GM12878 (cell line): ENCODE measurements around the gene CACNA1E. TPM values are rescaled to one million over a fixed set of nuclear protein-coding genes. Genes with fewer than 3 reads are reported as not detected.

Source experiments
- ATAC-seq: fragments of 200-7000 bp; cut with Tn5 transposase; 3 replicates; pipeline ENCODE4 v1.9.1; 2020; ENCODE audit warnings: mild to moderate bottlenecking, moderate library complexity
- BruUV-seq: library from RNA; stranded (reverse); fragments of 400-500 nt; replicated peaks from 2 replicates; lab custom pipeline; 2021; lab: Mats Ljungman, UMichigan
- CTCF ChIA-PET: fragments of 300-600 bp; sonication (Branson Sonifier 250); formaldehyde crosslinking; extraction: SDS; loops from one replicate; lab custom pipeline; 2021; ENCODE audit warnings: inconsistent platforms; lab: Yijun Ruan, JAX
- POLR2A ChIA-PET: fragments of 350-600 bp; formaldehyde crosslinking; extraction: SDS; loops from one replicate; lab custom pipeline; 2021; ENCODE audit warnings: inconsistent platforms; lab: Charles Lee
- RAD21 ChIA-PET: fragments of 300-600 bp; sonication (Branson Sonifier 250); formaldehyde crosslinking; loops from one replicate; lab custom pipeline; 2023; ENCODE audit warnings: antibody characterized with exemption; ENCODE audit not compliant: unreplicated experiment; lab: Charles Lee
- SMC1A ChIA-PET: fragments of 300-600 bp; sonication (Branson Sonifier 250); formaldehyde crosslinking; loops from one replicate; lab custom pipeline; 2023; ENCODE audit not compliant: unreplicated experiment, uncharacterized antibody; lab: Charles Lee
- DNase-seq: peaks from one replicate; pipeline ENCODE4 v3.0.0-alpha.2; 2011; ENCODE audit warnings: low read depth, low spot score
- FAIRE-seq: peaks from 3 replicates; lab custom pipeline; 2011; peaks lifted over from hg19 to GRCh38; lab: Jason Lieb, UNC
- H2AFZ ChIP-seq: 2 replicates; pipeline ENCODE4 v1.6.0; 2011; ENCODE audit warnings: low read depth, low read length, control low read depth; ENCODE audit not compliant: control insufficient read depth
- H3K27ac ChIP-seq: 2 replicates; pipeline ENCODE4 v1.5.1; 2011; ENCODE audit warnings: control low read depth; ENCODE audit not compliant: control insufficient read depth, insufficient read depth
- H3K27me3 ChIP-seq, 2 experiments: replicated peaks in 1 of 2; 2 replicates each; pipeline versions ENCODE4 v1.6.0 to v1.6.1; 2011; ENCODE audit warnings: low read length in 1 of 2; ENCODE audit not compliant: control insufficient read depth in 2 of 2, insufficient read depth in 2 of 2
- H3K36me3 ChIP-seq, 2 experiments: 2 replicates each; pipeline ENCODE4 v1.5.1; 2011; ENCODE audit warnings: low read length in 1 of 2; ENCODE audit not compliant: control insufficient read depth in 2 of 2, insufficient read depth in 2 of 2
- H3K4me1 ChIP-seq: 2 replicates; pipeline ENCODE4 v1.6.1; 2011; ENCODE audit warnings: mild to moderate bottlenecking, low read length, moderate library complexity, mixed read lengths; ENCODE audit not compliant: control insufficient read depth, insufficient read depth
- H3K4me2 ChIP-seq: 2 replicates; pipeline ENCODE4 v1.6.0; 2011; ENCODE audit warnings: control low read depth; ENCODE audit not compliant: control insufficient read depth, insufficient read depth
- H3K4me3 ChIP-seq: fragments of 200-600 bp; sonication (generic); 2 replicates; pipeline ENCODE4 v1.5.1; 2016
- H3K79me2 ChIP-seq: 2 replicates; pipeline ENCODE4 v1.6.0; 2011; ENCODE audit warnings: low read length; ENCODE audit not compliant: control insufficient read depth, insufficient read depth
- H3K9ac ChIP-seq: 2 replicates; pipeline ENCODE4 v1.8.0; 2011; ENCODE audit warnings: low read length, control low read depth, mixed read lengths; ENCODE audit not compliant: control insufficient read depth, insufficient read depth
- H3K9me3 ChIP-seq: replicated peaks from 3 replicates; pipeline ENCODE4 v1.5.1; 2011; ENCODE audit warnings: mild to moderate bottlenecking, low read length; ENCODE audit not compliant: control insufficient read depth, insufficient read depth
- H4K20me1 ChIP-seq: 2 replicates; pipeline ENCODE4 v1.6.0; 2011; ENCODE audit not compliant: control insufficient read depth, insufficient read depth
- BRCA1 ChIP-seq: IDR thresholded peaks from 2 replicates; pipeline ENCODE4 v1.6.1; 2011; ENCODE audit warnings: low read depth, low read length, improper control_type of control experiment
- CBFB ChIP-seq: IDR thresholded peaks from 2 replicates; pipeline ENCODE4 v1.6.1; 2016; ENCODE audit warnings: antibody characterized with exemption, low read depth
- CHD1 ChIP-seq: IDR thresholded peaks from 2 replicates; pipeline ENCODE4 v1.6.1; 2012; ENCODE audit warnings: low read depth, low read length, improper control_type of control experiment
- CHD2 ChIP-seq: IDR thresholded peaks from 2 replicates; pipeline ENCODE4 v1.6.1; 2011; ENCODE audit warnings: low read depth, low read length, improper control_type of control experiment, borderline replicate concordance
- FOXK2 ChIP-seq: fragments of 450-650 bp; IDR thresholded peaks from 2 replicates; pipeline ENCODE4 v1.6.1; 2017; ENCODE audit warnings: mild to moderate bottlenecking, moderate library complexity
- GATAD2B ChIP-seq: fragments of 450-650 bp; conservative IDR thresholded peaks from 2 replicates; pipeline ENCODE4 v1.6.1; 2017; ENCODE audit warnings: low read depth, mild to moderate bottlenecking, moderate library complexity
- HCFC1 ChIP-seq: fragments of 150-350 bp; IDR thresholded peaks from 2 replicates; pipeline ENCODE4 v1.6.1; 2014; ENCODE audit warnings: low read length
- HDAC2 ChIP-seq: fragments of 200-600 bp; sonication (generic); IDR thresholded peaks from 2 replicates; pipeline ENCODE4 v1.6.1; 2017
- HSF1 ChIP-seq: fragments of 150-350 bp; IDR thresholded peaks from 2 replicates; pipeline ENCODE4 v1.6.1; 2014; ENCODE audit warnings: mild to moderate bottlenecking, low read depth, low read length
- IRF4 ChIP-seq: IDR thresholded peaks from 2 replicates; pipeline ENCODE4 v1.6.1; 2011; ENCODE audit warnings: low read depth, low read length
- KLF5 ChIP-seq: fragments of 450-650 bp; IDR thresholded peaks from 2 replicates; pipeline ENCODE4 v1.6.1; 2014; ENCODE audit warnings: mild to moderate bottlenecking; ENCODE audit not compliant: partially characterized antibody
- LARP7 ChIP-seq: fragments of 450-650 bp; IDR thresholded peaks from 2 replicates; pipeline ENCODE4 v1.6.1; 2017; ENCODE audit warnings: mild to moderate bottlenecking
- MEF2B ChIP-seq: fragments of 450-650 bp; IDR thresholded peaks from 2 replicates; pipeline ENCODE4 v1.6.1; 2018; ENCODE audit warnings: mild to moderate bottlenecking, moderate library complexity; ENCODE audit not compliant: partially characterized antibody, poor library complexity, severe bottlenecking
- NFXL1 ChIP-seq: fragments of 450-650 bp; IDR thresholded peaks from 2 replicates; pipeline ENCODE4 v1.6.1; 2017; ENCODE audit warnings: antibody characterized with exemption, mild to moderate bottlenecking, borderline replicate concordance
- PML ChIP-seq: IDR thresholded peaks from 2 replicates; pipeline ENCODE4 v1.6.1; 2012; ENCODE audit warnings: low read length, inconsistent platforms
- SMAD1 ChIP-seq: fragments of 450-650 bp; IDR thresholded peaks from 2 replicates; pipeline ENCODE4 v1.6.1; 2018; ENCODE audit warnings: mild to moderate bottlenecking, low read depth; ENCODE audit not compliant: partially characterized antibody
- SUZ12 ChIP-seq: fragments of 200-600 bp; sonication (generic); IDR thresholded peaks from one replicate; pipeline ENCODE4 v1.6.1; 2018; ENCODE audit warnings: antibody characterized with exemption, mild to moderate bottlenecking; ENCODE audit not compliant: unreplicated experiment
- ZNF274 ChIP-seq: IDR thresholded peaks from one replicate; pipeline ENCODE4 v1.8.0; 2011; ENCODE audit not compliant: insufficient read length, insufficient read depth
- ZNF384 ChIP-seq: IDR thresholded peaks from 2 replicates; pipeline ENCODE4 v1.6.1; 2012; ENCODE audit warnings: low read depth, mild to moderate bottlenecking, low read length, improper control_type of control experiment, borderline replicate concordance
- WGBS: methylation state at CpG from one replicate; pipeline ENCODE4 v1.1.6; 2016; ENCODE audit warnings: low lambda C conversion rate; ENCODE audit not compliant: insufficient replicate concordance, insufficient coverage; ENCODE audit errors: missing lambda C conversion rate; 5-methylcytosine and 5-hydroxymethylcytosine counted together
- in situ Hi-C: fragments of 300-500 bp; cut with MboI; formaldehyde crosslinking; loops from 9 replicates; pipeline ENCODE4 v1.14.3; 2018; ENCODE audit warnings: mixed read lengths
- intact Hi-C: fragments of 100-400 bp; cut with micrococcal nuclease; formaldehyde crosslinking; loops from one replicate; pipeline ENCODE4 v1.14.2; 2022; ENCODE audit not compliant: unreplicated experiment
- polyA plus RNA-seq, 11 experiments: library from polyadenylated mRNA; depleted of rRNA in 4 of 11; unstranded in 6 of 11; stranded (reverse) in 5 of 11; fragments of >200 nt; fragmentation: Nextera tagmentation in 4 of 11; fragmentation: Illumina TruSeq in 1 of 11; extraction: Ambion mirVana in 4 of 11; extraction: Trizol in 1 of 11; gene quantifications; 1 replicate in 1 of 11; 2 replicates in 10 of 11; pipeline versions ENCODE4 v1.2.1 to v1.2.3, GENCODE V29; 2011 to 2016; ENCODE audit warnings: inconsistent platforms in 2 of 11, missing spikeins in 2 of 11, low read depth in 1 of 11
- total RNA-seq, 4 experiments: library from RNA; depleted of rRNA in 3 of 4; stranded (reverse); fragments of >200 nt in 3 of 4; fragmentation: Illumina TruSeq in 1 of 4; extraction: Trizol in 1 of 4; gene quantifications; 2 replicates each; pipeline versions ENCODE4 v1.2.1 to v1.2.3, GENCODE V29; 2013 to 2021

Gene CACNA1E
- total and polyA plus RNA-seq, 10 of the 15 experiments (the other 5 are each of a cell fraction or from before 2014, with no cell fraction given): 0.57 to 22.0 (median 8.5) TPM

GRCh38 chr1:181704546-181704945, 221.2 kb downstream of the CACNA1E start (continued):
- TF ChIP-seq HSF1 (no peak), HCFC1 (no peak), LARP7 (no peak), SMAD1 (no peak), ZNF384 (no peak), ZNF274 (no peak), CBFB (no peak), SUZ12 (no peak)

- RAD21 ChIA-PET: no interaction called here
- in situ Hi-C loops: no loop called here
- BruUV-seq: no TSS peak
- 44% methylated on average over 4 of the region's 4 CpGs for WGBS
- no peaks in the 10 kb centered on the region for H3K27me3 ChIP-seq
- no peak for ATAC-seq
- POLR2A ChIA-PET: interaction anchor here (0.6 kb wide), 1 partner anchor 328 kb away, joined by 3 read pairs; no protein-coding TSS in a partner anchor
- no peaks in the 10 kb centered on the region for H3K79me2 ChIP-seq
- no peaks in the 10 kb centered on the region for H3K4me1 ChIP-seq
- H4K20me1 ChIP-seq: no peaks in the 10 kb centered on the region
- FAIRE-seq: no peak
- no peak overlapping the region for H3K27ac ChIP-seq
- intact Hi-C loops: no loop called here
- TF ChIP-seq GATAD2B (no peak), KLF5 (no peak), MEF2B (no peak), FOXK2 (no peak), CHD1 (no peak), CHD2 (no peak), BRCA1 (no peak), PML (no peak), HDAC2 (no peak), IRF4 (no peak), NFXL1 (no peak)
- H3K4me2 ChIP-seq: no peak overlapping the region
- H3K4me3 ChIP-seq: no peak overlapping the region
- CTCF ChIA-PET: no interaction called here
- H3K9me3 ChIP-seq: no peaks in the 10 kb centered on the region
- H2AFZ ChIP-seq: no peak overlapping the region
- SMC1A ChIA-PET: no interaction called here
- peaks cover 0 to 6% of the 10 kb centered on the region in 2 experiments; a peak in 2 of 4 replicates for H3K36me3 ChIP-seq
- no peak overlapping the region for H3K9ac ChIP-seq
- no peak for DNase-seq
Observed at GRCh38 chr1:181711820-181712219, 228.5 kb downstream of the CACNA1E start.
